Gastrocnemius medialis (tissue), 4 donors: ENCODE measurements around the gene ZNF711. TPM values are rescaled to one million over a fixed set of nuclear protein-coding genes. Genes with fewer than 3 reads are reported as not detected.

Experiments
- ATAC-seq, 2 donors: fragments of 150-250 bp; one replicate each; pipeline ENCODE4 v1.9.1; 2016
- DNase-seq, 2 donors: peaks; one replicate each; pipeline ENCODE4 v3.0.0-alpha.2; 2019
- H3K27ac ChIP-seq, 4 donors: fragments of 200-600 bp; sonication (generic); 1 replicate in 1 of 4; 2 replicates in 3 of 4; pipeline ENCODE4 v1.5.1; 2016 to 2018; ENCODE audit warnings: mild to moderate bottlenecking in 2 of 4, moderate library complexity in 1 of 4
- H3K27me3 ChIP-seq, 3 donors: fragments of 200-600 bp; sonication (generic) in 2 of 3; 1 replicate in 1 of 3; 2 replicates in 2 of 3; pipeline versions ENCODE4 v1.5.1 to v1.6.0; 2016 to 2019; ENCODE audit warnings: mild to moderate bottlenecking in 1 of 3, moderate library complexity in 1 of 3
- H3K36me3 ChIP-seq, 2 donors: fragments of 200-600 bp; sonication (generic) in 1 of 2; one replicate each; pipeline ENCODE4 v1.5.1; 2017 to 2018
- H3K4me1 ChIP-seq, 2 donors: fragments of 200-600 bp; sonication (generic) in 1 of 2; one replicate each; pipeline ENCODE4 v1.5.1; 2016 to 2017; ENCODE audit warnings: mild to moderate bottlenecking in 2 of 2
- H3K4me3 ChIP-seq, 4 donors: fragments of 200-600 bp; sonication (generic) in 3 of 4; 1 replicate in 1 of 4; 2 replicates in 3 of 4; pipeline ENCODE4 v1.5.1; 2016 to 2019; ENCODE audit warnings: mild to moderate bottlenecking in 2 of 4
- H3K9me3 ChIP-seq, 3 donors: fragments of 200-600 bp; sonication (generic) in 2 of 3; 1 replicate in 1 of 3; 2 replicates in 2 of 3; pipeline ENCODE4 v1.5.1; 2016 to 2019
- CTCF ChIP-seq, 5 experiments: fragments of 450-650 bp in 3 of 5; fragments of 200-600 bp in 2 of 5; sonication (generic) in 2 of 5; IDR thresholded peaks in 4 of 5; conservative IDR thresholded peaks in 1 of 5; 1 replicate in 4 of 5; 2 replicates in 1 of 5; pipeline ENCODE4 v1.5.1; 2016 to 2019; ENCODE audit warnings: antibody characterized with exemption in 5 of 5, mild to moderate bottlenecking in 3 of 5, moderate library complexity in 3 of 5
- POLR2A ChIP-seq, 2 donors: fragments of 450-650 bp; IDR thresholded peaks; one replicate each; pipeline ENCODE4 v1.6.1; 2017; ENCODE audit warnings: antibody characterized with exemption in 2 of 2, mild to moderate bottlenecking in 2 of 2, moderate library complexity in 2 of 2
- in situ Hi-C, 4 donors: fragments of 200-750 bp; cut with MboI; loops; one replicate each; pipeline versions ENCODE4 v1.15.0 to v1.8.0; 2017; ENCODE audit warnings: low sequenced_read_pairs in 4 of 4
- intact Hi-C: fragments of 100-400 bp; cut with DNase I; formaldehyde crosslinking; loops from one replicate; pipeline ENCODE4 v1.15.1; 2023; ENCODE audit warnings: low total_unique reads
- total RNA-seq, 4 donors: library from RNA; depleted of rRNA; stranded (reverse); fragments of >200 nt; gene quantifications; one replicate each; pipeline versions ENCODE4 v1.1.0 to v1.2.3, GENCODE V29; 2016

ZNF711 gene
- total RNA-seq, 4 donors from 2014 or later: 0.27 to 0.64 (median 0.29) TPM; not detected in 1

GRCh38 chrX:85215946-85216345 lies 27.8 kb upstream of the ZNF711 start:
- no peak for ATAC-seq
- Histone ChIP-seq H3K4me3 (no peak overlapping the region), H3K4me1 (no peaks in the 10 kb centered on the region), H3K27me3 (peaks cover 0 to 3% (median 0%) of the 10 kb centered on the region in 3 donors), H3K27ac (no peak overlapping the region), H3K9me3 (no peaks in the 10 kb centered on the region), H3K36me3 (no peaks in the 10 kb centered on the region)
- no peak for DNase-seq
- intact Hi-C loops (no loop called here), in situ Hi-C loops (no loop called here)
- TF ChIP-seq POLR2A (IDR thresholded peaks at IDR 0.05) (no peak), CTCF (IDR thresholded peaks at IDR 0.05 in 4 of 5, conservative IDR thresholded peaks at IDR 0.05 in 1 of 5) (no peak)

GRCh38 chrX:85221361-85221760 lies 22.4 kb upstream of the ZNF711 start:
- in situ Hi-C loops: no loop called here
- intact Hi-C loops: no loop called here

GRCh38 chrX:85223359-85223758 lies 20.4 kb upstream of the ZNF711 start:
- Histone ChIP-seq H3K4me1 (no peaks in the 10 kb centered on the region), H3K27ac (no peak overlapping the region), H3K9me3 (no peaks in the 10 kb centered on the region), H3K36me3 (no peaks in the 10 kb centered on the region), H3K27me3 (no peaks in the 10 kb centered on the region), H3K4me3 (no peak overlapping the region)
- no peak for ATAC-seq
- intact Hi-C loops (no loop called here), in situ Hi-C loops (no loop called here)
- TF ChIP-seq CTCF (IDR thresholded peaks at IDR 0.05 in 4 of 5, conservative IDR thresholded peaks at IDR 0.05 in 1 of 5) (no peak), POLR2A (IDR thresholded peaks at IDR 0.05) (no peak)
- no peak for DNase-seq

More at GRCh38 chrX:85221361-85221760, 22.4 kb upstream of the ZNF711 start:
- Histone ChIP-seq H3K4me1 (no peaks in the 10 kb centered on the region), H3K4me3 (no peak overlapping the region), H3K27me3 (no peaks in the 10 kb centered on the region), H3K36me3 (no peaks in the 10 kb centered on the region), H3K27ac (no peak overlapping the region), H3K9me3 (no peaks in the 10 kb centered on the region)
- no peak for DNase-seq
- no peak for ATAC-seq
- TF ChIP-seq CTCF (IDR thresholded peaks at IDR 0.05 in 4 of 5, conservative IDR thresholded peaks at IDR 0.05 in 1 of 5) (no peak), POLR2A (IDR thresholded peaks at IDR 0.05) (no peak)

- ATAC-seq: no peak
- in situ Hi-C loops (no loop called here), intact Hi-C loops (no loop called here)
- no peak for TF ChIP-seq CTCF (IDR thresholded peaks at IDR 0.05 in 4 of 5, conservative IDR thresholded peaks at IDR 0.05 in 1 of 5)
- TF ChIP-seq POLR2A (IDR thresholded peaks at IDR 0.05): no peak
- no peaks in the 10 kb centered on the region for H3K36me3 ChIP-seq
- H3K9me3 ChIP-seq: no peaks in the 10 kb centered on the region
- no peaks in the 10 kb centered on the region for H3K27me3 ChIP-seq
- peaks cover 0 to 5% of the 10 kb centered on the region in 2 donors for H3K4me1 ChIP-seq
- DNase-seq: no peak
- peak overlapping the region in 1 of 4 donors; percentile 59 for H3K4me3 ChIP-seq
- no peak overlapping the region for H3K27ac ChIP-seq
Observed at GRCh38 chrX:85243155-85243554, 636 bp upstream of the ZNF711 start.
